ENCODE results near the gene ZNF133. TPM values are rescaled to one million over a fixed set of nuclear protein-coding genes. Genes with fewer than 3 reads are reported as not detected.
"Not testable (repeated sequence)": the region's sequence is repeated elsewhere in the genome, so short reads cannot be mapped to it uniquely, and the experiment has no call there.

Gene ZNF133
- total and polyA plus RNA-seq, 5 donors from 2014 or later = 7.2 to 11.1 (median 8.6) TPM

- Mint-ChIP-seq H3K4me3 (no peak overlapping the region), H3K9me3 (peaks cover 0 to 39% (median 12%) of the 10 kb centered on the region in 7 donors), H3K36me3 (no peaks in the 10 kb centered on the region), H3K27ac (no peak overlapping the region), H3K27me3 (no peaks in the 10 kb centered on the region), H3K4me1 (no peaks in the 10 kb centered on the region)
- DNase-seq = no peak
- H3K27ac ChIP-seq (ENCODE audit: insufficient read depth, low read length, poor library complexity, severe bottlenecking) = no peak overlapping the region
- no peak overlapping the region for H3K4me3 ChIP-seq (ENCODE audit: low read depth, low read length)
- H3K9me3 ChIP-seq (ENCODE audit: control insufficient read depth in 2 of 2, low read length in 2 of 2) = peaks cover 14 to 22% of the 10 kb centered on the region in 2 experiments
- H3K4me1 ChIP-seq (ENCODE audit: control insufficient read depth, insufficient read depth, low read length, poor library complexity, severe bottlenecking) = no peaks in the 10 kb centered on the region
- no peaks in the 10 kb centered on the region for H3K36me3 ChIP-seq (ENCODE audit: control insufficient read depth, insufficient read depth, low read length)
- no peaks in the 10 kb centered on the region for H3K27me3 ChIP-seq (ENCODE audit: control insufficient read depth, insufficient read depth, low read length)
- no peak for ATAC-seq (ENCODE audit: low read depth in 2 of 2)
Measured at GRCh38 chr20:18326990-18327389, 38.7 kb downstream of the ZNF133 start.

DNA sequence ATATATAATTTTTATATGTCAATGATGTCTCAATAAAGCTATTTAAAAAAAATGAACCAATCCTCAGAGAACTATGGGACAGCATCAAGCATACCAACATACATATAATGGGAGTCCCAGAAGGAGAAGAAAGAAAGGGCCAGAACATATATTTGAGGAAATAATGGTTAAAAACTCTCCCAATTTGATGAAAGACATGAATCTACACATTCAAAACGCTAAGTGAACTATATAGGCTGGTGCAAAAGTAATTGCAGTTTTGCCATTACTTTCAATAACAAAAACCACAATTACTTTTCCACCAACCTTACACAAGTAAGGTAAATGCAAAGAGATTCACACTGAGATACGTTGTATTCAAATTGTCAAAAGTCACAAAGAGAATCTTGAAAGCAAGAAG is 43.4 kb downstream of the ZNF133 start:
- H3K9me3 Mint-ChIP-seq = peaks cover 0 to 48% (median 17%) of the 10 kb centered on the region in 7 donors
- no peak overlapping the region for H3K4me3 Mint-ChIP-seq
- no peak for DNase-seq
- H3K36me3 ChIP-seq (ENCODE audit: control insufficient read depth, insufficient read depth, low read length) = no peaks in the 10 kb centered on the region
- H3K4me1 Mint-ChIP-seq = no peaks in the 10 kb centered on the region
- no peak overlapping the region for H3K27ac Mint-ChIP-seq
- no peak overlapping the region for H3K27ac ChIP-seq (ENCODE audit: insufficient read depth, low read length, poor library complexity, severe bottlenecking)
- H3K36me3 Mint-ChIP-seq = no peaks in the 10 kb centered on the region
- no peak for ATAC-seq (ENCODE audit: low read depth in 2 of 2)
- no peaks in the 10 kb centered on the region for H3K27me3 ChIP-seq (ENCODE audit: control insufficient read depth, insufficient read depth, low read length)
- H3K4me3 ChIP-seq (ENCODE audit: low read depth, low read length) = no peak overlapping the region
- peaks cover 16 to 25% of the 10 kb centered on the region in 2 experiments for H3K9me3 ChIP-seq (ENCODE audit: control insufficient read depth in 2 of 2, low read length in 2 of 2)
- no peaks in the 10 kb centered on the region for H3K4me1 ChIP-seq (ENCODE audit: control insufficient read depth, insufficient read depth, low read length, poor library complexity, severe bottlenecking)
- no peaks in the 10 kb centered on the region for H3K27me3 Mint-ChIP-seq

- H3K4me1 ChIP-seq (ENCODE audit: control insufficient read depth, insufficient read depth, low read length, poor library complexity, severe bottlenecking); H3K4me3 Mint-ChIP-seq; H3K27ac Mint-ChIP-seq; DNase-seq; H3K27ac ChIP-seq (ENCODE audit: insufficient read depth, low read length, poor library complexity, severe bottlenecking); H3K27me3 ChIP-seq (ENCODE audit: control insufficient read depth, insufficient read depth, low read length); H3K4me3 ChIP-seq (ENCODE audit: low read depth, low read length); H3K4me1 Mint-ChIP-seq; H3K36me3 Mint-ChIP-seq; H3K9me3 Mint-ChIP-seq; H3K36me3 ChIP-seq (ENCODE audit: control insufficient read depth, insufficient read depth, low read length); H3K9me3 ChIP-seq (ENCODE audit: control insufficient read depth in 2 of 2, low read length in 2 of 2); ATAC-seq (ENCODE audit: low read depth in 2 of 2): not testable (repeated sequence)
- peaks cover 11% of the 10 kb centered on the region for H3K27me3 Mint-ChIP-seq
Measured at GRCh38 chr20:18349749-18350148, 61.4 kb downstream of the ZNF133 start.

- peaks cover 1% of the 10 kb centered on the region for H3K27me3 ChIP-seq (ENCODE audit: control insufficient read depth, insufficient read depth, low read length)
- no peaks in the 10 kb centered on the region for H3K4me1 Mint-ChIP-seq
- no peaks in the 10 kb centered on the region for H3K9me3 ChIP-seq (ENCODE audit: control insufficient read depth in 2 of 2, low read length in 2 of 2)
- H3K36me3 Mint-ChIP-seq = no peaks in the 10 kb centered on the region
- no peak overlapping the region for H3K4me3 Mint-ChIP-seq
- H3K27ac ChIP-seq (ENCODE audit: insufficient read depth, low read length, poor library complexity, severe bottlenecking) = no peak overlapping the region
- H3K4me3 ChIP-seq (ENCODE audit: low read depth, low read length) = no peak overlapping the region
- H3K9me3 Mint-ChIP-seq = peaks cover 0 to 2% (median 0%) of the 10 kb centered on the region in 7 donors
- no peak for ATAC-seq (ENCODE audit: low read depth in 2 of 2)
- peaks cover 3% of the 10 kb centered on the region for H3K27me3 Mint-ChIP-seq
- H3K27ac Mint-ChIP-seq = no peak overlapping the region
- no peaks in the 10 kb centered on the region for H3K4me1 ChIP-seq (ENCODE audit: control insufficient read depth, insufficient read depth, low read length, poor library complexity, severe bottlenecking)
- no peaks in the 10 kb centered on the region for H3K36me3 ChIP-seq (ENCODE audit: control insufficient read depth, insufficient read depth, low read length)
- DNase-seq = no peak
Measured at GRCh38 chr20:18359854-18360253, 71.5 kb downstream of the ZNF133 start.

DNA sequence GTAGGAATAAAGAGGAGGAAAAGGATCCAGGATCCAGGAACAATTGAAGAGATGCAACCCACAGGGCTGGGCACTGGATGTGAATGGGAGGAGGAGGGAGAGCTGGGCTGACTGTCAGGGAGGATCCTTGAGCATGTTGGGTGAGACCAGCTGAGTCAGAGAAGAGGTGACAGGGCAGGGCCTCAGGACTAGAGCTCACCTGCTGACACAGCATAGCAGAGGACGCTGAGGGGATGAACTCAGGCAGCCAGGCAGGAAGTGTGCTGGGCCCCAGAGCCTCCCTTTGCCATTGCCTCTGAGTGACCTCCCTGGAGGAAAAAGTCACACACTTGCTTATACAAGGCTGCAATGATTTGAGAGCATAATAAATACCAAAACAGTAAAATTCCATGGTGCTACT is 72.3 kb downstream of the ZNF133 start:
- DNase-seq = no peak
- H3K4me1 ChIP-seq (ENCODE audit: control insufficient read depth, insufficient read depth, low read length, poor library complexity, severe bottlenecking) = no peaks in the 10 kb centered on the region
- no peaks in the 10 kb centered on the region for H3K27me3 Mint-ChIP-seq
- no peaks in the 10 kb centered on the region for H3K36me3 Mint-ChIP-seq
- H3K36me3 ChIP-seq (ENCODE audit: control insufficient read depth, insufficient read depth, low read length) = no peaks in the 10 kb centered on the region
- H3K27ac ChIP-seq (ENCODE audit: insufficient read depth, low read length, poor library complexity, severe bottlenecking) = no peak overlapping the region
- no peak overlapping the region for H3K4me3 ChIP-seq (ENCODE audit: low read depth, low read length)
- no peaks in the 10 kb centered on the region for H3K9me3 Mint-ChIP-seq
- no peaks in the 10 kb centered on the region for H3K9me3 ChIP-seq (ENCODE audit: control insufficient read depth in 2 of 2, low read length in 2 of 2)
- ATAC-seq (ENCODE audit: low read depth in 2 of 2) = no peak
- H3K4me1 Mint-ChIP-seq = no peaks in the 10 kb centered on the region
- no peak overlapping the region for H3K4me3 Mint-ChIP-seq
- H3K27me3 ChIP-seq (ENCODE audit: control insufficient read depth, insufficient read depth, low read length) = peaks cover 1% of the 10 kb centered on the region
- H3K27ac Mint-ChIP-seq = no peak overlapping the region

DNA sequence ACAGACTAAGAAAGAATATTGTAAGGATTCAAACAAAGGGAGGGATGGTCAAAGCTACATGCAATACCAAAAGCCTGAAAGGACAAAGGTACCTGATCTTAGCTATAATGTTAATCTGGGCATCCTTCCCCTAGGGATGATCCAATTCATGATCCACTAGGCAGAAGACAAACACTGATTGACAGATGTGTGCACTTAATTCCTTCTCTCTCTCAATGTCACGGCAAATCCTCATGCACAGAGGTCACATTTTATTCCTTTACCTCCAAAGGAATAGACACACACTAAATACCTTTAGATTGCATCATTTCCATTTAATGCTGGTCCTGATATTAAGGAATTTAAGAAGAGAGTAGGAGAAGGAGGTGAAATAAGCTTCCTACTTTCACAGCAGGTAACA is 73.4 kb downstream of the ZNF133 start:
- Histone ChIP-seq H3K27ac (ENCODE audit: insufficient read depth, low read length, poor library complexity, severe bottlenecking) (no peak overlapping the region), H3K4me1 (ENCODE audit: control insufficient read depth, insufficient read depth, low read length, poor library complexity, severe bottlenecking) (no peaks in the 10 kb centered on the region), H3K36me3 (ENCODE audit: control insufficient read depth, insufficient read depth, low read length) (no peaks in the 10 kb centered on the region), H3K9me3 (ENCODE audit: control insufficient read depth in 2 of 2, low read length in 2 of 2) (no peaks in the 10 kb centered on the region), H3K4me3 (ENCODE audit: low read depth, low read length) (no peak overlapping the region), H3K27me3 (ENCODE audit: control insufficient read depth, insufficient read depth, low read length) (peaks cover 1% of the 10 kb centered on the region)
- Mint-ChIP-seq H3K36me3 (no peaks in the 10 kb centered on the region), H3K4me1 (no peaks in the 10 kb centered on the region), H3K4me3 (no peak overlapping the region), H3K27ac (no peak overlapping the region), H3K27me3 (no peaks in the 10 kb centered on the region), H3K9me3 (no peaks in the 10 kb centered on the region)
- no peak for DNase-seq
- no peak for ATAC-seq (ENCODE audit: low read depth in 2 of 2)

DNA sequence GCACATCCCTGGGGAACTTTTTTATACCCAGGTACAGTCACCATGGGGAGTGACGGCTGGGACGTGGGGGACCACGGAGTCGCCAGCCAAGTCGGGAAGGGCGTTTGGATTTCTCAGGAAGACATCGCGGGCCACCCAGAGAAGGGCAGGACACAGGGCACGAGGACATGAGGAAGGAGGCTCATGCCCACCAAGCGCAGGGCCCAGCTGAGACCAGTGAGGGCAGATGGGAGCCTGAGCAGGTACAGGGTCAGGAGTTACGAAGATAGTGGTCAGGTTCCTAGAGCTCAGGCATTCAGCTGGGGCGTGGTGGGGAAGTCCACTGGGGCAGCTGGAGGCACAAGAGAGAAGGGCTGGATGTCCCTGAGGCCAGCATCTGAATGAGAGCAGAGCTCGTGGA is 74.6 kb downstream of the ZNF133 start:
- Mint-ChIP-seq H3K36me3 (no peaks in the 10 kb centered on the region), H3K4me1 (no peaks in the 10 kb centered on the region), H3K27me3 (no peaks in the 10 kb centered on the region), H3K27ac (no peak overlapping the region), H3K4me3 (no peak overlapping the region), H3K9me3 (no peaks in the 10 kb centered on the region)
- Histone ChIP-seq H3K4me3 (ENCODE audit: low read depth, low read length) (no peak overlapping the region), H3K9me3 (ENCODE audit: control insufficient read depth in 2 of 2, low read length in 2 of 2) (no peaks in the 10 kb centered on the region), H3K4me1 (ENCODE audit: control insufficient read depth, insufficient read depth, low read length, poor library complexity, severe bottlenecking) (no peaks in the 10 kb centered on the region), H3K27ac (ENCODE audit: insufficient read depth, low read length, poor library complexity, severe bottlenecking) (no peak overlapping the region), H3K27me3 (ENCODE audit: control insufficient read depth, insufficient read depth, low read length) (peaks cover 1% of the 10 kb centered on the region), H3K36me3 (ENCODE audit: control insufficient read depth, insufficient read depth, low read length) (no peaks in the 10 kb centered on the region)
- DNase-seq (no peak), ATAC-seq (ENCODE audit: low read depth in 2 of 2) (no peak)

DNA sequence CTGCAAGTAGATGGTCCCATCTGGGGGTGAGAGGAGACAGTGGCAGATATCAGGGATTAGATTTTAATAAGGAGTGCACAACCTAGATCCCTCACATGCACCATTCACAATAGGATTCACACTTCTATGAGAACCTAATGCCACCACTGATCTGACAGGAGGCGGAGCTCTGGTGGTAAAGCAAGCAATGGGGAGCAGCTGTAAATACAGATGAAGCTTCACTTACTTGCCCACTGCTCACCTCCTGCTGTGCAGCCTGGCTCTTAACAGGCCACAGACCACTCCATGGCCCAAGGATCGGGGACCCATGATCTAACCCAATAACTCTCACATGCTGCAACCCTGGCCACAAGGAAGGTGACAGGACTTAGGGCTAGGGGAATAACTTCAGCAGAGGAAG is 75.4 kb downstream of the ZNF133 start:
- Mint-ChIP-seq H3K4me3 (no peak overlapping the region), H3K36me3 (no peaks in the 10 kb centered on the region), H3K27ac (no peak overlapping the region), H3K27me3 (no peaks in the 10 kb centered on the region), H3K4me1 (no peaks in the 10 kb centered on the region), H3K9me3 (no peaks in the 10 kb centered on the region)
- H3K9me3 ChIP-seq (ENCODE audit: control insufficient read depth in 2 of 2, low read length in 2 of 2) = no peaks in the 10 kb centered on the region
- DNase-seq (no peak), ATAC-seq (ENCODE audit: low read depth in 2 of 2) (no peak)
- no peaks in the 10 kb centered on the region for H3K36me3 ChIP-seq (ENCODE audit: control insufficient read depth, insufficient read depth, low read length)
- H3K27ac ChIP-seq (ENCODE audit: insufficient read depth, low read length, poor library complexity, severe bottlenecking) = no peak overlapping the region
- no peaks in the 10 kb centered on the region for H3K4me1 ChIP-seq (ENCODE audit: control insufficient read depth, insufficient read depth, low read length, poor library complexity, severe bottlenecking)
- H3K4me3 ChIP-seq (ENCODE audit: low read depth, low read length) = no peak overlapping the region
- H3K27me3 ChIP-seq (ENCODE audit: control insufficient read depth, insufficient read depth, low read length) = peaks cover 1% of the 10 kb centered on the region

Data from CD4-positive, CD25-positive, alpha-beta regulatory T cell (primary cell).